PC-3 (cell line): ENCODE data around the gene SLC1A3. TPM values are rescaled to one million over a fixed set of nuclear protein-coding genes. Genes with fewer than 3 reads are reported as not detected.

ENCODE experiments used
- ATAC-seq: fragments of 200-7000 bp; cut with Tn5 transposase; 2 replicates; pipeline ENCODE4 v1.9.1; 2020; ENCODE audit warnings: mild to moderate bottlenecking, moderate library complexity
- BruUV-seq: library from RNA; stranded (reverse); fragments of 400-500 nt; replicated peaks from 2 replicates; lab custom pipeline; 2021; lab: Mats Ljungman, UMichigan
- CTCF ChIA-PET: fragments of 300-600 bp; sonication (Branson Sonifier 250); formaldehyde crosslinking; loops from one replicate; lab custom pipeline; 2022; ENCODE audit warnings: antibody characterized with exemption; lab: Charles Lee
- POLR2A ChIA-PET: fragments of 300-600 bp; sonication (Branson Sonifier 250); formaldehyde crosslinking; loops from one replicate; lab custom pipeline; 2022; ENCODE audit warnings: antibody characterized with exemption; ENCODE audit not compliant: unreplicated experiment; lab: Charles Lee
- DNase-seq: peaks from one replicate; pipeline ENCODE4 v3.0.0-alpha.2; 2015
- H2AFZ ChIP-seq: fragments of 300-600 bp; sonication (generic); 2 replicates; pipeline ENCODE4 v1.6.0; 2016; ENCODE audit warnings: antibody characterized with exemption, low read length
- H3F3A ChIP-seq: fragments of 300-600 bp; sonication (generic); one replicate; pipeline ENCODE4 v1.6.0; 2017; ENCODE audit warnings: antibody characterized with exemption, low read length, control low read depth, mild to moderate bottlenecking; ENCODE audit not compliant: unreplicated experiment
- H3K27ac ChIP-seq: fragments of 300-600 bp; sonication (generic); 2 replicates; pipeline ENCODE4 v1.5.1; 2016; ENCODE audit warnings: mild to moderate bottlenecking, low read length
- H3K27me3 ChIP-seq: fragments of 300-600 bp; sonication (generic); 2 replicates; pipeline ENCODE4 v1.6.1; 2016; ENCODE audit warnings: low read length, mixed read lengths
- H3K36me3 ChIP-seq: fragments of 300-600 bp; sonication (generic); 2 replicates; pipeline ENCODE4 v1.6.1; 2016; ENCODE audit warnings: low read depth, mixed run types, low read length, mixed read lengths
- H3K4me1 ChIP-seq: fragments of 300-600 bp; sonication (generic); 2 replicates; pipeline ENCODE4 v1.5.1; 2016; ENCODE audit warnings: low read length; ENCODE audit not compliant: insufficient read depth
- H3K4me2 ChIP-seq: fragments of 300-600 bp; sonication (generic); 2 replicates; pipeline ENCODE4 v1.6.0; 2016; ENCODE audit warnings: low read length
- H3K4me3 ChIP-seq: fragments of 300-600 bp; sonication (generic); 2 replicates; pipeline ENCODE4 v1.5.1; 2016; ENCODE audit warnings: mild to moderate bottlenecking, low read length, mixed read lengths
- H3K79me2 ChIP-seq: fragments of 300-600 bp; sonication (generic); 2 replicates; pipeline ENCODE4 v1.6.1; 2017; ENCODE audit warnings: low read length, mixed read lengths
- H3K9ac ChIP-seq: fragments of 300-600 bp; sonication (generic); 2 replicates; pipeline ENCODE4 v1.6.0; 2016; ENCODE audit warnings: mild to moderate bottlenecking, low read length
- H3K9me2 ChIP-seq: fragments of 300-600 bp; sonication (generic); replicated peaks from 2 replicates; pipeline ENCODE4 v1.6.1; 2016; ENCODE audit warnings: mixed run types, low read length, mixed read lengths
- H3K9me3 ChIP-seq: fragments of 300-600 bp; sonication (generic); 2 replicates; pipeline ENCODE4 v1.6.1; 2016; ENCODE audit warnings: low read length, mixed read lengths
- H4K20me1 ChIP-seq: fragments of 300-600 bp; sonication (generic); 2 replicates; pipeline ENCODE4 v1.6.1; 2016; ENCODE audit warnings: low read length, mixed read lengths
- CTCF ChIP-seq: fragments of 300-600 bp; sonication (generic); conservative IDR thresholded peaks from 2 replicates; pipeline ENCODE4 v1.5.1; 2017; ENCODE audit warnings: antibody characterized with exemption, low read depth, mild to moderate bottlenecking, low read length
- EZH2 ChIP-seq: fragments of 300-600 bp; sonication (generic); IDR thresholded peaks from one replicate; pipeline ENCODE4 v1.6.1; 2017; ENCODE audit warnings: antibody characterized with exemption, mild to moderate bottlenecking, low read length; ENCODE audit not compliant: unreplicated experiment
- EZH2phosphoT487 ChIP-seq: fragments of 300-600 bp; sonication (generic); IDR thresholded peaks from 2 replicates; pipeline ENCODE4 v1.6.1; 2018; ENCODE audit warnings: mild to moderate bottlenecking, antibody characterized with exemption, low read length, borderline replicate concordance
- intact Hi-C: fragments of 100-400 bp; cut with micrococcal nuclease; formaldehyde crosslinking; loops from 2 replicates; pipeline ENCODE4 v1.9.0; 2023
- total RNA-seq: library from RNA; depleted of rRNA; stranded (reverse); fragments of >200 nt; gene quantifications from 2 replicates; pipeline ENCODE4 v1.2.3, GENCODE V29; 2014

SLC1A3 gene
- total RNA-seq, 1 experiment from 2014 or later: 24.7 TPM

GRCh38 chr5:36637101-36637500 lies 30.7 kb downstream of the SLC1A3 start:
- H3K79me2 ChIP-seq: no peaks in the 10 kb centered on the region
- peaks cover 8% of the 10 kb centered on the region for H3K4me1 ChIP-seq
- no peaks in the 10 kb centered on the region for H3K9me2 ChIP-seq
- TF ChIP-seq EZH2 (no peak), EZH2phosphoT487 (no peak), CTCF (no peak)
- no peak overlapping the region for H3K27ac ChIP-seq
- DNase-seq (no peak), ATAC-seq (no peak)
- no peaks in the 10 kb centered on the region; the same call in 1 of the 2 replicates for H3K36me3 ChIP-seq
- H4K20me1 ChIP-seq: no peaks in the 10 kb centered on the region
- H3K4me2 ChIP-seq: no peak overlapping the region
- POLR2A ChIA-PET: no interaction called here
- no peaks in the 10 kb centered on the region for H3K27me3 ChIP-seq
- no peak overlapping the region for H2AFZ ChIP-seq
- BruUV-seq: no TSS peak
- H3K9me3 ChIP-seq: no peaks in the 10 kb centered on the region
- intact Hi-C loops: no loop called here
- no peak overlapping the region for H3K9ac ChIP-seq
- H3F3A ChIP-seq: no peaks in the 10 kb centered on the region
- CTCF ChIA-PET: interaction anchor here (0.9 kb wide), 1 partner anchor 53 kb away, joined by 3 read pairs; no protein-coding TSS in a partner anchor
- H3K4me3 ChIP-seq: no peak overlapping the region

GRCh38 chr5:36637516-36637915 lies 31.1 kb downstream of the SLC1A3 start:
- H3K27me3 ChIP-seq: no peaks in the 10 kb centered on the region
- H3K9ac ChIP-seq: no peak overlapping the region
- H3K36me3 ChIP-seq: no peaks in the 10 kb centered on the region; the same call in 1 of the 2 replicates
- no peaks in the 10 kb centered on the region for H3K79me2 ChIP-seq
- no TSS peak for BruUV-seq
- no peak for TF ChIP-seq CTCF
- TF ChIP-seq EZH2: no peak
- TF ChIP-seq EZH2phosphoT487: no peak
- no peaks in the 10 kb centered on the region for H3F3A ChIP-seq
- no peaks in the 10 kb centered on the region for H3K9me2 ChIP-seq
- no peak overlapping the region for H3K27ac ChIP-seq
- DNase-seq: no peak
- H3K4me2 ChIP-seq: no peak overlapping the region
- intact Hi-C loops: no loop called here
- ATAC-seq: no peak
- no peaks in the 10 kb centered on the region for H4K20me1 ChIP-seq
- no peak overlapping the region for H3K4me3 ChIP-seq
- POLR2A ChIA-PET: no interaction called here
- H2AFZ ChIP-seq: no peak overlapping the region
- H3K4me1 ChIP-seq: peaks cover 8% of the 10 kb centered on the region
- H3K9me3 ChIP-seq: no peaks in the 10 kb centered on the region
- CTCF ChIA-PET: interaction anchor here (0.9 kb wide), 1 partner anchor 53 kb away, joined by 3 read pairs; no protein-coding TSS in a partner anchor

- no peaks in the 10 kb centered on the region for H3K27me3 ChIP-seq
- H3K4me3 ChIP-seq: no peak overlapping the region
- H3K36me3 ChIP-seq: peaks cover 3% of the 10 kb centered on the region; the same call in 1 of the 2 replicates
- peaks cover 8% of the 10 kb centered on the region for H3K4me1 ChIP-seq
- CTCF ChIA-PET: no interaction called here
- no peaks in the 10 kb centered on the region for H4K20me1 ChIP-seq
- no peak for TF ChIP-seq EZH2phosphoT487
- no peak for TF ChIP-seq EZH2
- TF ChIP-seq CTCF: no peak
- H3K27ac ChIP-seq: no peak overlapping the region
- BruUV-seq: no TSS peak
- ATAC-seq (no peak), DNase-seq (no peak)
- H3K9me2 ChIP-seq: no peaks in the 10 kb centered on the region
- intact Hi-C loops: no loop called here
- H2AFZ ChIP-seq: no peak overlapping the region
- no peak overlapping the region for H3K9ac ChIP-seq
- no peaks in the 10 kb centered on the region for H3K79me2 ChIP-seq
- no peak overlapping the region for H3K4me2 ChIP-seq
- no peaks in the 10 kb centered on the region for H3F3A ChIP-seq
- POLR2A ChIA-PET: no interaction called here
- H3K9me3 ChIP-seq: no peaks in the 10 kb centered on the region
These were observed 31.6 kb downstream of the SLC1A3 start for GRCh38 chr5:36638056-36638455.
